ENCODE data around the gene TRIP4. TPM values are rescaled to one million over a fixed set of nuclear protein-coding genes. Genes with fewer than 3 reads are reported as not detected.
A peak's percentile ranks its signal among the peaks of the same experiment; 100 is the strongest.

TRIP4 gene
- polyA plus RNA-seq, 2 of the 4 experiments (the other 2 are of a cell fraction) = 24.8 to 34.9 TPM

- TF ChIP-seq CHD2 (IDR thresholded peaks at IDR 0.05; ENCODE audit: low read length, partially characterized antibody) (no peak), MYC (IDR thresholded peaks at IDR 0.05; ENCODE audit: borderline replicate concordance, low read length) (no peak), RARB (CRISPR knock-in tag; IDR thresholded peaks at IDR 0.05) (no peak)
Observed at GRCh38 chr15:64340355-64340754, 47.3 kb upstream of the TRIP4 start (continued).

GRCh38 chr15:64341961-64342360 lies 45.7 kb upstream of the TRIP4 start:
- TF ChIP-seq RARB (CRISPR knock-in tag; IDR thresholded peaks at IDR 0.05) (no peak), JUN (IDR thresholded peaks at IDR 0.05) (0 out of 5 replicates have a peak, but pooled peaks of 1 of the 2 experiments have one; percentile 21), CEBPB (IDR thresholded peaks at IDR 0.05) (no peak), PBX3 (IDR thresholded peaks at IDR 0.05) (no peak), KDM5A (IDR thresholded peaks at IDR 0.05) (no peak), NFE2L2 (conservative IDR thresholded peaks at IDR 0.05; ENCODE audit: low read length) (no peak)
- TF ChIP-seq, protein P1, sequence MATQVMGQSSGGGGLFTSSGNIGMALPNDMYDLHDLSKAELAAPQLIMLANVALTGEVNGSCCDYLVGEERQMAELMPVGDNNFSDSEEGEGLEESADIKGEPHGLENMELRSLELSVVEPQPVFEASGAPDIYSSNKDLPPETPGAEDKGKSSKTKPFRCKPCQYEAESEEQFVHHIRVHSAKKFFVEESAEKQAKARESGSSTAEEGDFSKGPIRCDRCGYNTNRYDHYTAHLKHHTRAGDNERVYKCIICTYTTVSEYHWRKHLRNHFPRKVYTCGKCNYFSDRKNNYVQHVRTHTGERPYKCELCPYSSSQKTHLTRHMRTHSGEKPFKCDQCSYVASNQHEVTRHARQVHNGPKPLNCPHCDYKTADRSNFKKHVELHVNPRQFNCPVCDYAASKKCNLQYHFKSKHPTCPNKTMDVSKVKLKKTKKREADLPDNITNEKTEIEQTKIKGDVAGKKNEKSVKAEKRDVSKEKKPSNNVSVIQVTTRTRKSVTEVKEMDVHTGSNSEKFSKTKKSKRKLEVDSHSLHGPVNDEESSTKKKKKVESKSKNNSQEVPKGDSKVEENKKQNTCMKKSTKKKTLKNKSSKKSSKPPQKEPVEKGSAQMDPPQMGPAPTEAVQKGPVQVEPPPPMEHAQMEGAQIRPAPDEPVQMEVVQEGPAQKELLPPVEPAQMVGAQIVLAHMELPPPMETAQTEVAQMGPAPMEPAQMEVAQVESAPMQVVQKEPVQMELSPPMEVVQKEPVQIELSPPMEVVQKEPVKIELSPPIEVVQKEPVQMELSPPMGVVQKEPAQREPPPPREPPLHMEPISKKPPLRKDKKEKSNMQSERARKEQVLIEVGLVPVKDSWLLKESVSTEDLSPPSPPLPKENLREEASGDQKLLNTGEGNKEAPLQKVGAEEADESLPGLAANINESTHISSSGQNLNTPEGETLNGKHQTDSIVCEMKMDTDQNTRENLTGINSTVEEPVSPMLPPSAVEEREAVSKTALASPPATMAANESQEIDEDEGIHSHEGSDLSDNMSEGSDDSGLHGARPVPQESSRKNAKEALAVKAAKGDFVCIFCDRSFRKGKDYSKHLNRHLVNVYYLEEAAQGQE (IDR thresholded peaks at IDR 0.05) = no peak
- CTCF ChIA-PET = interaction anchor here (0.6 to 1.8 kb wide), 2 partner anchors 15 to 132 kb away, joined by 3 to 4 read pairs; no protein-coding TSS in a partner anchor
- FAIRE-seq (peak; percentile 67), DNase-seq (ENCODE audit: low read depth in 1 of 2, low spot score in 1 of 2) (no peak), ATAC-seq (no peak)
- Histone ChIP-seq H3K9me3 (no peaks in the 10 kb centered on the region), H3K4me1 (peaks cover 18% of the 10 kb centered on the region), H3K4me3 (no peak overlapping the region), H3K27ac (no peak overlapping the region), H3K4me2 (no peak overlapping the region)
- 88% methylated on average over 4 of the region's 4 CpGs for WGBS (ENCODE audit: missing lambda C conversion rate)
- POLR2A ChIA-PET = no interaction called here

DNA sequence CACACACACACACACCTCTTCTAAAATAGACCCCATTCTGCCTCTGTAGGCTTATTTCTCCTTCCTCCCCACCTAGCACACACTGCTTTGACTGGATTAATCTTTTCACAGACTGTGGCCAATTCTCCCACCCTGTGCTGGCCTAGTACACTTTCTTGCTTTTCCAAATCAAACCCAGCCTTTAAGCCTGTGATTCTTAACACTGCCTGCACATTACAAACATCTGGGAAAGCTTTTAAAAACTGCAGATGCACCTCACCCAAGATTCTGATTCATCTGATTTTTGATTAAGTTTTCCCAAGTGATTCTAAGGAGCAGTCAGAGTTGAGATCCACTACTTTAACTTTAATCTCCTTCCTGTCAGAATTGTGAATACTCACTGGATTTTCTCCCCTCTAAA lies 44.4 kb upstream of the TRIP4 start:
- peak; percentile 39 for FAIRE-seq
- no peak overlapping the region for H3K27ac ChIP-seq

More for the DNA sequence above, 44.4 kb upstream of the TRIP4 start:
- Histone ChIP-seq H3K4me2 (no peak overlapping the region), H3K9me3 (no peaks in the 10 kb centered on the region), H3K4me1 (peaks cover 18% of the 10 kb centered on the region), H3K4me3 (no peak overlapping the region)
- no peak for TF ChIP-seq ZC3H11A (IDR thresholded peaks at IDR 0.05)
- no peak for TF ChIP-seq SREBF2 (IDR thresholded peaks at IDR 0.05)
- no peak for TF ChIP-seq FOSB (CRISPR knock-in tag; IDR thresholded peaks at IDR 0.05)
- TF ChIP-seq FOXS1 (CRISPR knock-in tag; IDR thresholded peaks at IDR 0.05) = no peak
- TF ChIP-seq EP300 (IDR thresholded peaks at IDR 0.05) = no peak
- no peak for TF ChIP-seq CHD2 (IDR thresholded peaks at IDR 0.05; ENCODE audit: low read length, partially characterized antibody)
- no peak for TF ChIP-seq JUNB (IDR thresholded peaks at IDR 0.05)
- no peak for TF ChIP-seq NR3C1 (IDR thresholded peaks at IDR 0.05)
- TF ChIP-seq ESRRA (IDR thresholded peaks at IDR 0.05; ENCODE audit: borderline replicate concordance, low read length) = no peak
- no peak for TF ChIP-seq EHF (CRISPR knock-in tag; IDR thresholded peaks at IDR 0.05)
- TF ChIP-seq, protein P2, sequence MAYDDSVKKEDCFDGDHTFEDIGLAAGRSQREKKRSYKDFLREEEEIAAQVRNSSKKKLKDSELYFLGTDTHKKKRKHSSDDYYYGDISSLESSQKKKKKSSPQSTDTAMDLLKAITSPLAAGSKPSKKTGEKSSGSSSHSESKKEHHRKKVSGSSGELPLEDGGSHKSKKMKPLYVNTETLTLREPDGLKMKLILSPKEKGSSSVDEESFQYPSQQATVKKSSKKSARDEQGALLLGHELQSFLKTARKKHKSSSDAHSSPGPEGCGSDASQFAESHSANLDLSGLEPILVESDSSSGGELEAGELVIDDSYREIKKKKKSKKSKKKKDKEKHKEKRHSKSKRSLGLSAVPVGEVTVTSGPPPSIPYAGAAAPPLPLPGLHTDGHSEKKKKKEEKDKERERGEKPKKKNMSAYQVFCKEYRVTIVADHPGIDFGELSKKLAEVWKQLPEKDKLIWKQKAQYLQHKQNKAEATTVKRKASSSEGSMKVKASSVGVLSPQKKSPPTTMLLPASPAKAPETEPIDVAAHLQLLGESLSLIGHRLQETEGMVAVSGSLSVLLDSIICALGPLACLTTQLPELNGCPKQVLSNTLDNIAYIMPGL (CRISPR knock-in tag; IDR thresholded peaks at IDR 0.05; ENCODE audit: borderline replicate concordance) = no peak
- TF ChIP-seq HES2 (IDR thresholded peaks at IDR 0.05) = no peak
- TF ChIP-seq MAX (IDR thresholded peaks at IDR 0.05) = no peak
- no peak for TF ChIP-seq PHF8 (IDR thresholded peaks at IDR 0.05; ENCODE audit: borderline replicate concordance, low read depth)
- no peak for TF ChIP-seq CEBPB (IDR thresholded peaks at IDR 0.05)
- DNase-seq (ENCODE audit: low read depth in 1 of 2, low spot score in 1 of 2) (no peak), ATAC-seq (no peak)
- ChIA-PET CTCF (interaction anchor here (1.2 kb wide), 1 partner anchor 133 kb away, joined by 3 read pairs; no protein-coding TSS in a partner anchor), POLR2A (no interaction called here)
